ENCODE measurements around the gene RYR3. TPM values are rescaled to one million over a fixed set of nuclear protein-coding genes. Genes with fewer than 3 reads are reported as not detected.

RYR3 gene
- polyA plus RNA-seq, 1 donor (not counting 4 experiments of a cell fraction or from before 2014, with no cell fraction given): 0.04 TPM

GRCh38 chr15:33453761-33454160 is 143.0 kb downstream of the RYR3 start:
- FAIRE-seq (no peak), DNase-seq (ENCODE audit: low read depth, low spot score) (no peak)
- no peaks in the 10 kb centered on the region for H3K36me3 ChIP-seq (ENCODE audit: control insufficient read depth in 2 of 2, extremely low read depth in 1 of 2, insufficient read depth in 2 of 2, low read length in 2 of 2)
- TF ChIP-seq EZH2 (IDR thresholded peaks at IDR 0.05; ENCODE audit: low read length): no peak
- TF ChIP-seq, protein P1, sequence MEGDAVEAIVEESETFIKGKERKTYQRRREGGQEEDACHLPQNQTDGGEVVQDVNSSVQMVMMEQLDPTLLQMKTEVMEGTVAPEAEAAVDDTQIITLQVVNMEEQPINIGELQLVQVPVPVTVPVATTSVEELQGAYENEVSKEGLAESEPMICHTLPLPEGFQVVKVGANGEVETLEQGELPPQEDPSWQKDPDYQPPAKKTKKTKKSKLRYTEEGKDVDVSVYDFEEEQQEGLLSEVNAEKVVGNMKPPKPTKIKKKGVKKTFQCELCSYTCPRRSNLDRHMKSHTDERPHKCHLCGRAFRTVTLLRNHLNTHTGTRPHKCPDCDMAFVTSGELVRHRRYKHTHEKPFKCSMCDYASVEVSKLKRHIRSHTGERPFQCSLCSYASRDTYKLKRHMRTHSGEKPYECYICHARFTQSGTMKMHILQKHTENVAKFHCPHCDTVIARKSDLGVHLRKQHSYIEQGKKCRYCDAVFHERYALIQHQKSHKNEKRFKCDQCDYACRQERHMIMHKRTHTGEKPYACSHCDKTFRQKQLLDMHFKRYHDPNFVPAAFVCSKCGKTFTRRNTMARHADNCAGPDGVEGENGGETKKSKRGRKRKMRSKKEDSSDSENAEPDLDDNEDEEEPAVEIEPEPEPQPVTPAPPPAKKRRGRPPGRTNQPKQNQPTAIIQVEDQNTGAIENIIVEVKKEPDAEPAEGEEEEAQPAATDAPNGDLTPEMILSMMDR (optimal IDR thresholded peaks at IDR 0.05 in 1 of 3, IDR thresholded peaks at IDR 0.05 in 1 of 3, conservative IDR thresholded peaks at IDR 0.05 in 1 of 3; ENCODE audit: extremely low read depth in 1 of 3, insufficient read depth in 2 of 3, low read length in 3 of 3): no peak
- H2AFZ ChIP-seq (ENCODE audit: control insufficient read depth, low read length): no peak overlapping the region
- peaks cover 39% of the 10 kb centered on the region for H3K4me1 ChIP-seq (ENCODE audit: control insufficient read depth, extremely low read depth, insufficient read depth, low read length)
- no peaks in the 10 kb centered on the region for H3K9me1 ChIP-seq (ENCODE audit: control insufficient read depth, extremely low read depth, insufficient read depth, low read length)
- H3K79me2 ChIP-seq (ENCODE audit: control insufficient read depth, insufficient read depth, low read length): no peaks in the 10 kb centered on the region
- H3K4me3 ChIP-seq (ENCODE audit: control insufficient read depth in 2 of 3, extremely low read depth in 1 of 3, insufficient read depth in 2 of 3, low read depth in 1 of 3, low read length in 3 of 3): no peak overlapping the region
- no peaks in the 10 kb centered on the region for H3K27me3 ChIP-seq (ENCODE audit: control insufficient read depth, extremely low read depth, insufficient read depth, low read length)
- no peaks in the 10 kb centered on the region for H4K20me1 ChIP-seq (ENCODE audit: control insufficient read depth, extremely low read depth, insufficient read depth, low read length)
- H3K4me2 ChIP-seq (ENCODE audit: control insufficient read depth, extremely low read depth, insufficient read depth, low read depth, low read length): no peak overlapping the region
- H3K27ac ChIP-seq (ENCODE audit: control insufficient read depth, insufficient read depth, low read length): no peak overlapping the region
- no peak overlapping the region for H3K9ac ChIP-seq (ENCODE audit: control insufficient read depth, extremely low read depth, insufficient read depth, low read length)
- dilution Hi-C loops (cut with MboI; ENCODE audit: extremely low pct_ligation_motif_present, low sequenced_read_pairs): no loop called here
- H3K9me3 ChIP-seq (ENCODE audit: control insufficient read depth, low read depth, low read length): no peaks in the 10 kb centered on the region

DNA sequence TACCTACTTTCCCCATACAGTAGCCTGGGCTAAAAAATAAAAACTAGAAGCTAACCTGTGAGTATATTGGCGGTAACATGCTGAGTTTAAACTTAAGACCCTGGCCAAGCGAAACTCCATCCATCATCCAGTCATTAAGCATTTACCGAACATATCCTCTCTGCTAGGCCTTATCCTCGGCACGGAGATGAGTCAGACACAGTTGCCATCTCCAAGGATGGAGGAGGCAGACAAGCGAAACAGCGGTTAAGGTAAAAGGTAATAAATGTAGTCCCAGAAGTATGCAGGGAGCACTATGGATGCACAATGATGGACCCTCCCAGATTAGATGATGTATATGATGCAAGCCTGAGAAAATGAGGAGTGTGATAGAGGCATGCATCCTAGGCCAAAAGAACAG is 143.6 kb downstream of the RYR3 start:
- Histone ChIP-seq H3K4me1 (ENCODE audit: control insufficient read depth, extremely low read depth, insufficient read depth, low read length) (peaks cover 37% of the 10 kb centered on the region), H3K4me2 (ENCODE audit: control insufficient read depth, extremely low read depth, insufficient read depth, low read depth, low read length) (no peak overlapping the region)

More for the DNA sequence above, 143.6 kb downstream of the RYR3 start:
- Histone ChIP-seq H3K9me1 (ENCODE audit: control insufficient read depth, extremely low read depth, insufficient read depth, low read length) (no peaks in the 10 kb centered on the region), H2AFZ (ENCODE audit: control insufficient read depth, low read length) (no peak overlapping the region), H3K27me3 (ENCODE audit: control insufficient read depth, extremely low read depth, insufficient read depth, low read length) (no peaks in the 10 kb centered on the region), H3K9me3 (ENCODE audit: control insufficient read depth, low read depth, low read length) (no peaks in the 10 kb centered on the region), H3K36me3 (ENCODE audit: control insufficient read depth in 2 of 2, extremely low read depth in 1 of 2, insufficient read depth in 2 of 2, low read length in 2 of 2) (no peaks in the 10 kb centered on the region), H4K20me1 (ENCODE audit: control insufficient read depth, extremely low read depth, insufficient read depth, low read length) (no peaks in the 10 kb centered on the region), H3K9ac (ENCODE audit: control insufficient read depth, extremely low read depth, insufficient read depth, low read length) (no peak overlapping the region), H3K4me3 (ENCODE audit: control insufficient read depth in 2 of 3, extremely low read depth in 1 of 3, insufficient read depth in 2 of 3, low read depth in 1 of 3, low read length in 3 of 3) (no peak overlapping the region), H3K27ac (ENCODE audit: control insufficient read depth, insufficient read depth, low read length) (no peak overlapping the region), H3K79me2 (ENCODE audit: control insufficient read depth, insufficient read depth, low read length) (no peaks in the 10 kb centered on the region)
- DNase-seq (ENCODE audit: low read depth, low spot score) (no peak), FAIRE-seq (no peak)
- dilution Hi-C loops (cut with MboI; ENCODE audit: extremely low pct_ligation_motif_present, low sequenced_read_pairs): no loop called here
- TF ChIP-seq, protein P1 (optimal IDR thresholded peaks at IDR 0.05 in 1 of 3, IDR thresholded peaks at IDR 0.05 in 1 of 3, conservative IDR thresholded peaks at IDR 0.05 in 1 of 3; ENCODE audit: extremely low read depth in 1 of 3, insufficient read depth in 2 of 3, low read length in 3 of 3): no peak
- no peak for TF ChIP-seq EZH2 (IDR thresholded peaks at IDR 0.05; ENCODE audit: low read length)
